Measurements from ENCODE around the gene TRAPPC12. TPM values are rescaled to one million over a fixed set of nuclear protein-coding genes. Genes with fewer than 3 reads are reported as not detected.
"Not testable (repeated sequence)": the region's sequence is repeated elsewhere in the genome, so short reads cannot be mapped to it uniquely, and the experiment has no call there.

TRAPPC12 gene
- polyA plus RNA-seq, 12 donors: 55.0 to 94.5 (median 63.4) TPM; not detected in 1

DNA sequence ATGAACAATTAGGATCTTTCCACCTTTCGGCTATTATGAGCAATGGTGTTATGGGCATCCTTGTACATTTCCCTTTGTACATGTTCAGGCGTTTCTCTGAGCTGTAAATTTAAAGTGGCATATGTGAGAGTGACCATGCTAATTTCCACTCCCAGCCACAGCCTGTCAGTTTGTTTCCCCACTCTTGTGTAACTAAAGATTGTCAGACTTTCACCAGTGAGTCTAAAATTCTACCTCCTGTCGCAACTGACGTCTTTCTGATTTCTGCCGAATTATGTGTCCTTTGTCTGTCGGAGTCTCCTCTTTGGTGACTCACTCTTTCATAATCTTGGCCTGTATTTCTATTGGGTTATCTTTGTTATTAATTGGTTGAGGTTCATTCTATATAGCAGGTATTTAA is 50.7 kb downstream of the TRAPPC12 start:
- DNase-seq: no peak

- DNase-seq: no peak
Measured at GRCh38 chr2:3430740-3431490, 51.4 kb downstream of the TRAPPC12 start.

GRCh38 chr2:3432067-3432466 is 52.6 kb downstream of the TRAPPC12 start:
- DNase-seq: no peak

GRCh38 chr2:3432693-3433338 is 53.3 kb downstream of the TRAPPC12 start:
- no peak for DNase-seq

DNA sequence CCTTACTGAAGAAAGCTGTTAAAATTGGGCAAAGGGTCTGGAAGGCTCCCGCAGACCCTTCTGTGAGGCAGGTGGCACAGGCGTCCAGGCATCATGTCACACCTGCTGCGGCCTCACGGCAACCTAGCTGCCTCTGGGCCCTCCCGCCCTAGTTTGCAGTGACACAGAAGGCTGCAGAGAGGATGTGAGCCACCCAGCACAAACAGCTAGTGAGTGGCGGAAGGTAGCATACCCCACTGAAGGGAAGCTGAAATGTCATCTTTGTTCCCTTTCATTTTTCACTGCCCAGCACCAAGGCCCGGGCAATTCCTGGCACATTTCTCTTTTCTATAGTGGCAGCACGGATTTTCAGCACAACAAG is 53.8 kb downstream of the TRAPPC12 start:
- DNase-seq: no peak

GRCh38 chr2:3433776-3434400 is 54.4 kb downstream of the TRAPPC12 start:
- no peak for DNase-seq

GRCh38 chr2:3434654-3435053 is 55.2 kb downstream of the TRAPPC12 start:
- DNase-seq: no peak

DNA sequence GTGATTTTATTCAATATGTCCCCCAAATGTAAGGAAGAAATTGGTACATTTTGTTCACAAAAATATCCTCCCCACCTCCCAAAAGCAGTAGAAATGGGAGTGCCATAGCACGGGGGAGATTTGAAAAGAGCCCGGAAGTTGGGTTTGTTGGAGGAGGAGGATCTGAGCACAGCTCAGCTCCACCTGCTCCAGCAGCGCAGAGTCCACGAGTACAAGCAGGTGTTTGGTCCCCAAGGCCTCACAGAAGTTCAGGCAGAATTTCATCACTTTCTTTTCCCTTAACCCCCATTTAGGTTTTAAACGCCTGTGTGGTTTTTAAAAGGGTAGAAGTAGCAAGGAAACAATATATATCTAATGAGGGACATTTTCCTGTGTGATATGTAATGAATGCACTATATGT is 56.0 kb downstream of the TRAPPC12 start:
- no peak for DNase-seq

DNA sequence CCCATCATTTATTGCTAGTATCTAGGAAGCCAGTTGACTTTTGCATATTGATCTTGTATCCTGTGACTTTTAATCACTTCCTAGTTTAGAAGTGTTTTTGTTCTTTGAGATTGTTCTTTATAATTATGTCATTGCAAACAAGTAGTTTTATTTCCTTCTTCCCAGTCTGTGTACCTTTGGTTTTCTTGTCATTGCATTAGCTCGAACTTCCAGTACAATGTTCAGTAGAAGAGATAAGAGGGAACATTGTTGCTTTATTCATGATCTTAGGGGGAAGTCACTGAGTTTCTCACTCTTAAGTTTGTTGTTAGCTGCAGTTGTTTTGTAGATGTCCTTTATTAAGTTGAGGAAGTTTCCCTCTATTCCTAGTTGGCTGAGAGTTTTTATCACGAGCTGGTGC is 61.0 kb downstream of the TRAPPC12 start:
- DNase-seq: no peak

GRCh38 chr2:3441465-3441864 is 62.0 kb downstream of the TRAPPC12 start:
- DNase-seq: no peak

- no peak for DNase-seq
Measured at GRCh38 chr2:3442185-3442584, 62.7 kb downstream of the TRAPPC12 start.

DNA sequence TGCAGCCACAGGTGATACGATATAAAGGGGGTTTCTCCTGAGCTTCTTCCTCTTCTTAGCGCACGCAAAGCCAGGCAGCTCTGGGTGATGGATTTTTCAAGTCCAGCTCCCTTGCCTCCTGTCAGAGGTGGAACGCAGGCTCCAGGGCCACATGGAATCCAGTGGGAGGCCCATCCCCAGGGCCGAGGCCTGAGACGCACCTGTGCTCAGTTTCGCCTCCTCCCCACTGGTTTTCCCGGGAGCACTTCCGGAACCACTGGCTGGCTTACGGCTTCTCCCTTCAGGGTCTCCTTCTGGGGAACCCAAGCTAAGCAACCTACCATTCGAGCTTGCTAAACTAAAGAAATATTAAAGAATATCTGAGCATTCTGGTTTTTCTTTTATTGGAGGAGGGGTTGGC is 63.6 kb downstream of the TRAPPC12 start:
- DNase-seq: no peak

DNA sequence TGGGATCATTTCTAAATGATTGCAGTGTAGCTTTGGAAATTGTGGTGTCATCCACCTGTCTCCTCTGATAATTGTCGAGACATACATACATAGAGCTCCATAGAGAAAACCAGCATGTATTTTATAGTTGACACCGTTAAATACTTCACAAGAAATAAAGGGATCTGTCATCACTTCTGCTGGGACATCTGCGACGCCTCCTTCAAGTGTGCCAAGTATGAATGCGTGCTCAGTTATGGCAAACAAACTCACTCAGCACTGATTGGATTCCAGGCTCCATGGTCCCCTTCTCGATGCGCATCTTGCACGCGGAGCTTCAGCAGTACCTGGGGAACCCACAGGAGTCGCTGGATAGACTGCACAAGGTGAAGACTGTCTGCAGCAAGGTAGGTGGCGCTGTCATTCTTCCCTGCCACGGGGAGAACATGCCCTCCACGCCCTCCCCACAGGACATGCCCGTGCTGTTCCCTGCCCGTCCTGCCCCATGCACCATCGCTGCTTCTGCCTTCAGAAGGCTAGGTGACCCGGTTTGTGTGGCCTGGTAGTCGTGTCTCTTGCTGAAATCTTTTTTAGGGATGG is 64.1 kb downstream of the TRAPPC12 start:
- DNase-seq: no peak

- DNase-seq: no peak
Measured at GRCh38 chr2:3445891-3446290, 66.4 kb downstream of the TRAPPC12 start.

DNA sequence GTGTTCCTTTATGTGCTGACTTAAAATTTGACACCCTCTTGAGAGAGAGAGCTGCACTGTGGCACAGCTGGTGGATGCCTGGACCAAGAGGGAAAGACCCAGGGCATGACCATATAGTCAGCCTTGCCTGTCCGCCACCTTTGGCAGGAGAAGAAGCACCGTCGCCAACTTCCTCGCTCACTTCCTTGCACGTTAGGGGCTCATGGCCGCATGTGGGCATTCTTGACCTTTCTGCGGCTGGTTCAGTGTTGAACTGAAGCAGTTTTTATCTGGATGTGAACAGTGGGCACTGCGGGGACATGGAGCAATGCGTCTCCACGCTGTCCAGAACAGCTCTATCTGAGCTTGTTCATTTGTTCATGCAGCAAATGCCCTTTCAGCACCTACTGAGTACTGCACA is 66.9 kb downstream of the TRAPPC12 start:
- DNase-seq: no peak

- DNase-seq: not testable (repeated sequence)
Measured at GRCh38 chr2:3447186-3447585, 67.7 kb downstream of the TRAPPC12 start.

- DNase-seq: no peak
Measured at GRCh38 chr2:3447789-3448317, 68.4 kb downstream of the TRAPPC12 start.

DNA sequence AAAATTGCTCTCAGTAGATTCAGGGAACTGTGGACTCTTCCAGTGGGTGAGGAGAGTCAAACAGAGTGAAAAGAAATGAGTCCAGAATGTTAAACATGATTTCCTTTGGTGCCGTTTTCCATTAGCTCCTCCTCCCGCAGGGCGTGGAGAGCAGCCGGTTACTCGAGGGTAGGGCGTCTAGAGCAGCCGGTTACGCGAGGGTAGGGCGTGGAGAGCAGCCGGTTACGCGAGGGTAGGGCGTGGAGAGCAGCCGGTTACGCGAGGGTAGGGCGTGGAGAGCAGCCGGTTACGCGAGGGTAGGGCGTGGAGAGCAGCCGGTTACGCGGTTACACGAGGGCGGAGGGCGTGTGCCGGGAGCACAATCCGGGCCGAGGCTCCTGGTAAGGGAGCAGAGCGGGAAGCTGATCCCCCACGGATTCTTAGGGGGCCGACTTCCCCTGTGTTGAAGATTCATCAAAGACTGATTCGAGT is 69.0 kb downstream of the TRAPPC12 start:
- peak; percentile 47 for DNase-seq

- DNase-seq: peak; percentile 34
Measured at GRCh38 chr2:3449086-3449485, 69.6 kb downstream of the TRAPPC12 start.

- DNase-seq: no peak
Measured at GRCh38 chr2:3449936-3450335, 70.4 kb downstream of the TRAPPC12 start.

GRCh38 chr2:3450385-3451010 is 71.0 kb downstream of the TRAPPC12 start:
- no peak for DNase-seq

DNA sequence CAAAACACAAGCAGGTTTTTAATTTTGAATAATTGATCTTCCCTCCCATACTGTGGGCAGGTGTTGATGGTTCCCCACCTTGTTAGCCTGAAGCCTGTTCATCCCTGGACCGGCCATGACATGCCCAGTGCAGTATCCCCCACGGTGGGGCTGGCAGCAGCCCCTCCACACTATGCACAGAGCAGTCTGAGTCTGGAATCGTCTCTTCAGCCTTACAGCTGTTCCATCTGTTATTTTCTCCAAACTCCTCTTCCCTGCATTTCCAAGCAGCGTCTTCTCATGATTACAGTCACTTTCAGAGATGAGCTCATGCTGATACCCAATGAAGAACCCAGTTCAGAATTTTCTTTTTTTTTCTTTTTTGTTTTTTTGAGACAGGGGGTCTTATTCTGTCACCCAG is 71.7 kb downstream of the TRAPPC12 start:
- DNase-seq: no peak
